Cerebellar cortex (tissue), 1 donor: ENCODE results near the gene FTH1.
A peak's percentile ranks its signal among the peaks of the same experiment; 100 is the strongest.
"Not testable (repeated sequence)": the region's sequence is repeated elsewhere in the genome, so short reads cannot be mapped to it uniquely, and the experiment has no call there.

ENCODE experiments used
- DNase-seq: peaks from one replicate; pipeline ENCODE4 v3.0.0-alpha.2; 2015; ENCODE audit warnings: low spot score

FTH1 gene

DNA sequence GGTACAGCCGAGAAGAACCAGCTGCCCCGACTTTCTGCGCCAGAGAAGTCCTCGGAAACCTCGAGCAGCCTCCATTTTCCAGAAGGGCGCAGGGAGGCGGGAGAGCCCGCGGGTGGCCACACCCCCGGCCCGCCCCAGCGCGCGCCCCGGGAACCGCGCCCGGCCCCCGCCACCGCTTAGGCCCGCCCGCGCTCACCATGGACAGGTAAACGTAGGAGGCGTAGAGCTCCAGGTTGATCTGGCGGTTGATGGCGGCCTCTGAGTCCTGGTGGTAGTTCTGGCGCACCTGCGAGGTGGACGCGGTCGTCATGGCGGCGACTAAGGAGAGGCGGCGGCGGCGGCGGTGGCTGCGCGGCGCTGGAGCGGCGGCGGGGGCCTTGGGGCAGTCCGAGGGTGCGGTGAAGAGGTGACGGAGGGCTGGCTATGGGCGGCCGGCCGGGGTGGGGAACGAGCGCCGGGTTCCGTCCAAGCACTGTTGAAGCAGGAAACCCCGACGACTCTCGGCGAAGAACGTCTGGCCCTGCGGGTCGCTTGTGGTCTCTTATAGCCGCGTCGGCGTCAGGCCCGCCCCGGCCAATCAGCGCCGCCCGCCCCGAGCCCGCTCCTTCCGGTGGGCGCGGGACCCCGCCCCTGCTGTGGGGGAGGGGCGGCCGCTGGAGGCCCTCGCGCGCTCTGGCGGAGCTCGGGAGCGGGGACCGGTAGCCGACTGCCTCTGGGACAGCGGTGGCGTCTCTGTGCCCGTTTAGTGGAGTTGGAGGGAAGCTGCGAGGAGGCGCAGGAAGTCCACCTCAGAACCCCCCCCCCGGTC, at the start of gene FTH1:
FTH1 (minus strand) TSS at position 519 of the 808 bp plus-strand sequence; CDS start at position 310, 209 bp downstream.
- peak; percentile 85 for DNase-seq

DNA sequence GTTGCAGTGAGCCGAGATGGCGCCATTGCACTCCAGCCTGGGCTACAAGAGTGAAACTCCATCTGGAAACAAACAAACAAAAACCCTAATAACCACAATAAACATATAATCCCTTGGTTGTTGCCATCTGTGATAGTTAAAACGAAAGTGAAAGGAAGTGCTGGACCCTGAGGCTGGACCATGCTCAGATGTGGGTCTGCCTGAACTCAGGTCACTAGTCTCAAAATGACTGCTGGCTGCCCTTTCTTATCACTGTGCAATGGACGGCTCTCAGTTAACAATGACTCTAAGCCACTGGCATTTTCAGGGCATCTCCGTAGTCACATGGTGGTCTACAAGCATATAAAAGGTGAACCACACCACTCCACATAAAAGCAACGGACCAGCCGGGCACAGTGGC, 48.2 kb upstream of the FTH1 start:
- no peak for DNase-seq

DNA sequence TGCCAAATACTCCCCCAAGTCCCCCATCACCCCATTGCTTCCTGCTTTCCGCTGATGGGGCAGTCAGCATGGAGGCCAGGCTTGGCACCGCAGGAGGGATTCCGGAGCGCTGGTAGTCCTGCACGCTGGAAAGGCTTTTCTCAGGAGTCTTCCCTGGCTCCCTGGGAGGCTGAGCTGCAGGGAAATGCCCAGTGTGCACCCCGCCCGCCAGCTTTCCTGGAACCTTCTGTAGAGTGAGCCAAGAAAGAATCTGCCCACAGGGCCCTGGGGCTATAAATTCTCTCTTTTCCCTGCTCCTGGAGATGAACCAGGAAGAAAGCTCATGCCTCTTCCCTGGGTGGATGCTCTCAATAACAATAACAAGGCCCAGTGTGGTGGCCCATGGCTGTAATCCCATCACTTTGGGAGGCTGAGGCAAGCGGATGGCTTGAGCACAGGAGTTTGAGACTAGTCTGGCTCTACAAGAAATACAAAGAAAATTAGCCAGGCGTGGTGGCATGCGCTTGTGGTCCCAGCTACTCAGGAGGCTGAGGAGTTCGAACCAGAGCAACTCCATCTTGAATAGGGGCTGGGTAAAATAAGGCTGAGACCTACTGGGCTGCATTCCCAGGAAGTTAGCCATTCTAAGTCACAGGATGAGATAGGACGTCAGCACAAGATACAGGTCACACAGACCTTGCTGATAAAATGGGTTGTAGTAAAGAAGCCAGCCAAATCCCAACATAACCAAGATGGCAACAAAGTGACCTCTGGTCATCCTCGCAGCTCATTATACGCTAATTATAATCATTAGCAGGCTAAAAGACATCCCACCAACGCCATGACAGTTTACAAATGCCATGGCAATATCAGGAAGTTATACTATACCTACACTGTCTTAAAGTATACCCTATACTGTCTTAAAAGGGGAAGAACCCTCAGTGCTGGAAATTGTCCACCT, 46.4 kb upstream of the FTH1 start:
- no peak for DNase-seq

DNA sequence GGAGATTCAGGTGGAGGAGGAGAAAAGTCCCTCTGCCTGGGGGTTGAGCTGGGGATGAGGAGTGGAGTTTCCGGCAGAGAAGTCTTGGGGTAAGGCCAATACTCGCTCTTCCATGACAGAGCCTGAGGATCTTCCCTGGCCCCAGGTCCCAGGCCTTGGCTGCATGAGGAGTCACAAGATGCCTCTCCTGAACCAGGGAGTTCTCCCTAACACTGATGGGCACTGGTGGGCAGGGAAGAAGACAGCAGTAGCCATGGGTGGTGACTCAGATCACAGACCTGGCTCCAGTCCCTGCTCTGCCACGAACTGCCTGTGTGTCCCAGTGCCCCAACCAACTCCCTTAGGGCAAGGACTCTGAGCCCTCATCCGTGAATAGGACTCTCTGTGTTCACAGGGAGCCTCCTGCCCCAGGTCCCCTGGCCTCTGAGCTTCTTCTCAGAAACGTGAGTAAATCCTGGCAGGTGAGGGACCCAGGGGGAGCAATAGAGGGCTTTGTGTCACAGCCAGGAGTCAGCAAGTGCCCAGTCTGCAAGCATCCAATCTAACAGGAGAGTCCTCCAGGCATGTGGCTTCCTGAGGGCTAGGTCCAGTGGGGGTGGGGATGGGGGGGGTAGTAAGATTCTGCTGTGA, 45.5 kb upstream of the FTH1 start:
- DNase-seq = no peak

DNA sequence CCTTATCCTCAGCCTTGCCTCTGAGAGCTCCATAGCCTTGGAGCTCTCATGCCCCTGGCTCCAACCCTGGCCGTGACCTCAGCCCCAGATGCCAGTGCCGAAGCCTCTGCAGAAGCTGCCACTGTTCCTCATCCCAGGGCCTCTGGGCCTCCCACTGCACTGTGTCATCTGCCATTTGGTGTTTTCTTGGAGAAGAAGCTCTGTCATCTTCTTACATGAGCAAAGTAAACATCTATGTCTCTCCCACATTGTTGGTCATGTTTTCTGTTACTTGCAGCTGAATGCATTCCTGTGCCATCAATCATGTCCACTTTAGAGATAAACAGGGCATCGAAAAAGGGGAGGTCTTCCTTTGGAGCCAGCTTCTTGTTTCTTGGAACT, 45.0 kb upstream of the FTH1 start:
- no peak for DNase-seq

DNA sequence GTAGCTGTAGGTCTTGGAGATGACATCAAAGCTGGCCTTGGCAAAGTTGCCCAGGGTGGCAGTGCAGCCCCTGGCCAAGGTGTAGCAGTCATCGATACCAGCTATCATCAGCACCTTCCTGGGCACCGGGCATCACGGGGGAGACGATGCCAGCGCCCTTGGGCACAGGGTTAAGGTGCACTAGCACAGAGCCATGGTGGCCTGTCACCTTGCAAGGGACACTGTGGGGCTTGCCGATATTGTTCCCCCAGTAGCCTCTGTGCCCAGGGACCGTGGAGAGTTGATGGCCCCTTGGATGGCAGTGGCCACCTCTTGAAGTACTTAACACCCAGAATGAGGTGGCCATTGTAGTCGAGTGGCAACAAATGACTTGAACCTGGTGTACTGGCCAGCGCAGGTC, 44.4 kb upstream of the FTH1 start:
- DNase-seq = no peak

DNA sequence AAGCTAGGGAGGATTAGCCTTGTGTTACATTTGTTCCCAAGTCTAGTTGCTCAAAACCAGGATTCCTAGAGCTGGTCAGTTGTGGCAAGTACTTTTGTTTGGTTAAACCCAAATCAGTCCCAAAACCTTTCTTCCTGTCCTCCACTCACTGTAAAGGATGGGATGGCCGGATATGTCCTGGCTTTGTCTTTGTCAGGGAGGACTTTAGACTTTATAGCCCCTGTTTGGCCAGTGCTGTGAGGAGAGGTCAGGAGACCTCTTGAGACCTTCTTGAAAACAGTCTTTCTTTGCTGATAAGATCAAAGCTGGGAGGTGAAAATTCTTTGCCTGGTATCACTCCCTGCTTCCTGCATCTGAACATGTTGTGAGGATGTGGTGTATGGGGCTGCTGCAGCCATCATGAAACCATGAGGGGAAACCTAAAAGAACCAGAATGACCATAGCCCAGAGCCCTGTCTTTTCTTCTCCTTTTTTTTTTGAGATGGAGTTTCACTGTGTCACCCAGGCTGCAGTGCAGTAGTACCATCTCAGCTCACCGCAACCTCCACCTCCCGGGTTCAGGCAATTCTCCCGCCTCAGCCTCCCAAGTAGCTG, 43.6 kb upstream of the FTH1 start:
- no peak for DNase-seq

DNA sequence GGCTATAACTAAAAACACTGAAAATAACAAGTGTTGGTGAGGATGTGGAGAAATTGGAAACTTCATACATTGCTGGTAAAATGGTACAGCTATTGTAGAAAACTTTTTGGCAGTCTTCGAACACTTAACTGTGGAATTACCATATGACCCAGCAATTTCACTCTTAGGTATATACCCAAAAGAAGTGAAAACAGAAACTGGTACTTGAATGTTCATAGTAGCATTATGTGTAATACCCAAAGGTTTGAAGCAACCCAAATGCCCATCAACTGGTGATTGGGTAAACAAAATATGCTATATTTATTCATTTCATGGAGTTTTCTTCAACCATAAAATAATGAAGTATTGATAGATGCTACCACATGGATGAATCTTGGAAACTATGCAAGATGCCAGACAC, 40.8 kb upstream of the FTH1 start:
- DNase-seq = no peak

DNA sequence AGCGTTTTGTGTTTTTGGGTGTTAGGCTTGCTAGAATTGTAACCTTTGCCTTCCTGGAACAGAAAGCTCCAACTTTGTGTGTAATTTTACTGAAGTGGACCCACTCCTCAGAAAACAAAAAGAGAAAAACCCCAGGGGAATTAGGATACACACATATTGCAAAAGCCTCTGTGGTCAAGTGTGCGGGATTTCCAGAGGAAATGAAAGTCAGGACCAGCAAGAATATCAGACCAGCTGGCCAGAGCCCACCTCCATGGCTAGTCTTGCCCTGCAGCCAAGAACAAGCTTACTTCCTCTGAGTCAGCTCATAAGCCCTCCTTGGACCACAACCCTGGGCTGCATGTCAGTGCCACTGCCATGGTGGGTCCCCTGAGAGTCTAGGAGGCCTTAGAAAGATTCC, 37.0 kb upstream of the FTH1 start:
- DNase-seq = no peak

DNA sequence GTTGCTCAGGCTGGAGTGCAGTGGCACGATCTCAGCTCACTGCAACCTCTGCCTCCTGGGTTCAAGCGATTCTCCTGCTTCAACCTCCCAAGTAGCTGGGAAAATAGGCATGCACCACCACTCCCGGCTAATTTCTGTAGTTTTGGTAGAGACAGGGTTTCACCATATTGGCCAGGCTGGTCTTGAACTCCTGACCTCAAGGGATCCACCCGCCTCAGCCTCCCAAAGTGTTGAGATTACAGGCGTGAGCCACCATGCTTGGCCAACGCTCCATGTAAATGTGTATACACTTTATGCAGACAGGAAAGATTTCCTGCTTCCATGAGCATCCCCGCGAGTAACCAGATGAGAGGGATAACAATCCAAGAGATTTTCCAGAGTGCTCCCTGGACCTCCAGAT, 34.8 kb upstream of the FTH1 start:
- DNase-seq = not testable (repeated sequence)

DNA sequence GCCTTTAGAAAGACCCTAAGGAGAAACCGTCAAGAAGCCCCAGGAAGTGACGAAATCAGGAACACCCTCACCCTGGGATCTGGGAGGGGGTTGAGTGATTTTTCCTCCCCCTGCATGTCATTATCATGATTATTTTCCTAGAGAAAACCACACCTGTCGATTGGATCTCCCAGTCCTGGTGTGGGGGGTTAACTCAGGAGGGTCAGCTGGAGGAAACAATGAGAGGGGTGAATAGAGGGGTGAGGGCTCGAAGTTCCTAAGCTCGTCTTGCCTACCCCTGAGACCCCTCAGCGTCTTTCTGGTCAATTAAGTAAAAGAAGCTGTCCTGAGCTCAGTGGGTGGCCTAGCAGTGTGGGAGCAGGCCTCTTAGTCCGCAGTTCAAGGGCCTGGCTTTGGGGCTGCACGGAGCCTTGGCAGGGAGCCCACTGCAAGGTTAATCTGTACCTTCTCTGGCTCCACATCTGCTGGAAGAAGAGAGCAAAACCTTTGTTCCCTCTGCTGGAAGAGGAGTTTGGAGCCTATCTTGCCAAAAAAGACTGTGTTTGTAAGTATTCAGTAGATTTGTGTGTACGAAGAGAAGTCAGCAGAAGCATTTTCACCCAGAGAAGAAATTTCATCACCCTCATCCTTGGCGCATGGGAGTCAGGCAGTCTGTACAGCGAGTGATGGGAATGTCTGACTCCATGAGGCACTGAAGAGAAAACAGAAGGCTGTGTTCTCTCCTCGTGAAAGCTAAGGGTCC, 34.2 kb upstream of the FTH1 start:
- no peak for DNase-seq

DNA sequence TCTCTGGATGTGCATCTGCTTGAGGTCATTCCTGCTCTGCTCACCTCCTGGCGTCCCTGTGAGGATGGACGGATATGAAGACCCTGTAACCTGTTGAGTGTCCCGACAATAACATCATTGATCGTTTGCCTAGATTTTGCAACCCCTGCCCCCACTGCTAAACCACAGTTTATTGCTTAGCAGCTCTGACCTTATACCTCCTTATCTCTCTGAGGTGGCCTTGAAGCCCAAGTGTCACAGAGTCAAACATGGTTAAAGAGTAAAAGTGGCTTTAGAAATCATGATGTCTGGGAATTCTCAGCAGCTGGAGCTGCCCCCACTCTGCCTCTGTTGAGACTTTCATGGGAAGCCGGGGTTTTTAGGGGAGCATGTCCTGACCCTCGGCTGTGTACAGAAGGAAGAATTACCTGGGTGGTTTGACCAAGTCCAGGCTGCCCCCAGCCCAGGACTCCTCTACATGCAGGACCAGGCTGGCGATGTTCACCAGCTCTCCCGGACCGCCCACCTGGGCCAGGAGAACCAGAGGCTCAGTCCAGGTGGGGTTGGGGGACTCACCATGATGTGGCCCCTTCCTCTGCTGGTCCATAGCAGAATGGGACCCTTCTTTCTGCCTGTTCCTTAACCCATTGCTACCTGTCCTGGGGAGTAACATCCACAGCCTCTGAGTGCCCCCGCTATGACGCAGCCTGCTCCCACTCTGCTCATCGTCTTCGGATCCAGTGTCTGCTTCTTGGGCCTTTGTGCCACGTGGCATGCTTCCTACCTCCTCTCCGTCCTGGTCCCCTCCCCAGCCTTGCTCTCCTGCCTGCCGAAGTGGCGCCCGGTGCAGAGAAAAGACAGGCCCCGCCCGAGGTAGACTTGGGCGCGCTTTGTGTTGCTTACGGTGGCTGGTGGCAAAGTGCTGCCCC, 33.4 kb upstream of the FTH1 start:
- no peak for DNase-seq

DNA sequence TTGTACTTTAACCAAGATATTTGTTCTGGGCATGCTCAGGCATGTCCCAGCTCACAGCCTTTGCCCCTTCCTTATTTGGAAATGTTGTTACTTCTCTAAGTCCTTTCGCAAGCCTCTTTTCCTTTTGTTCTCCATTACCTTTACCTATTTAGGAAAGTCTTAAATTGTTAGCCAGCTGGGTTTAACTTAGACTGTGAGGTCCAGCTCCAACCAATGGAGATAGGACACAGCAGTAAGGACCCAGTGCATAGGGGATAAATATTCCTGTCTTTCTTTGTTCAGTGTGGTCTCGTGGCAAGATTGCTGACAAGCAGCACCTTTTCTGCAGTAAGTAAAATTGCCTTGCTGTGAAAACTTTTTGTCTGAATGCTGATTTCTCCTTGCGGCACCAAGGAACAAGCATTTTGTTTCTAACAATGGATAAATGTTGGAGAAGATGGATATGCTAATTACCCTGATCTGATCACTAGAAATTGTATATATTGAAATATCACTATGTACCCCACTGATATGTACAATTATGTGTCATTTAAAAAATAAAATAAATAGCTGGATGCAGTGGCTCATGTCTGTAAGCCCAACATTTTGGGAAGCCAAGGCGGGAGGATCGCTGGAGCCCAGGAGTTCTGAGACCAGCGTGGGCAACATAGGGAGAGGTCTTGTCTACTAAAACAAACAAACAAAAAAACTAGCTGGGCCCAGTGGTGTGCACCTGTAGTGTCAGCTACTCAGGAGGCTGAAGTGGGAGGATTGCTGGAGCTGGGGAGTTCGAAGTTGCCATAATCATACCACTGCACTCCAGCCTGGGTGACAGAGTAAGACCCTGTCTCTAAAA, 31.9 kb upstream of the FTH1 start:
- DNase-seq = no peak

DNA sequence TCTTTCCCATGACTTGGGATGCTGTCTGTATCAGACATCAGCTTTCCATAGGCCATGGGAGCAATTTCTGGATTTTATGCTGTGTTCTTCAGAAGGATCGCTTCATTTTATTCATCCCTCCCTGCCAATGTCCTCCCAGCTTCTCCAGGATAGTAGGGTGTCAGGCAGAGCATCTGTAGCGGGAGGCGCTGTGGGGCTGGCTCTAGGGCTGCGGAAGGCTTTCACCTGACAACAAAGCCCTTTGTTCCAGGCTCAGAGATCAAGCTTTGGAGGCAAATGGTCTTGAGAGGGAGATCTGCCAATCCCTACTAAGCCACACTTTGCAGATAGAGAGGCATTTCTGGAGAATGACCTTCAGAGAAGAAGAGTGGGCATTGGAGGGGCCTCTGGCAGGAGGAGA, 29.5 kb upstream of the FTH1 start:
- DNase-seq = no peak

DNA sequence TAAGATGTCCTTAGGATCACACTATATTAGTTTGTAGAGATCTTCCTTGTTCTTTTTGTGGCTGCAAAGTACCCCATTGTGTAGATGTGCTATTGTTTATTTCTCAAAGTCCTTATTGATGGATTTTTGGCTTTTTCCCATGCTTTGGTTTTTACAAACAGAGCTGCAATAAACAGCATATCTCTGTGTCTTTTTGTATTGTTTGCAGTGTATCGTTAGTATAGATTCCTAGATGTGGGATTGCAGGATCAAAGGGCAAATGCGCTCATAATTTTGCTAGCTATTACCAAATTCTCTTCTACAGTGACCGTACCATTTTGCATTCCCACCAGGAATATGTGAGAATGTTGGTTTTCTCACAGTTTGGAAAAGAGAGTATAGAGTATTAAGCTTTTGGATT, 27.5 kb upstream of the FTH1 start:
- no peak for DNase-seq

DNA sequence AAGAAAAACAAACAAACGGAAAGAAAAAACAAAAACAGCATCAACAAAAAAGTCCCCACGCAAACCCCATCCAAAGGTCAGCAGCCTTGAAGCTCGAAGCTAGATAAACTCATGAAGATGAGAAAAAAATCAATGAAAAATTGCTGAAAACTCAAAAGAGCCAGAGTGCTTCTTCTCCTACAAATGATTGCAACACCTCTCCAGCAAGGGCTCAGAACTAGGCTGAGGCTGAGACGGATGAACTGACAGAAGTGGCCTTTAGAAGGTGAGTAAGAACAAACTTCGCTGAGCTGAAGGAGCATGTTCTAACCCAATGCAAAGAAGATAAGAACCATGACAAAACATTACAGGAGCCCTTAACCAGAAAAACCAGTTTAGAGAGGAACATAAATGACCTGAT, 18.4 kb upstream of the FTH1 start:
- DNase-seq = no peak

DNA sequence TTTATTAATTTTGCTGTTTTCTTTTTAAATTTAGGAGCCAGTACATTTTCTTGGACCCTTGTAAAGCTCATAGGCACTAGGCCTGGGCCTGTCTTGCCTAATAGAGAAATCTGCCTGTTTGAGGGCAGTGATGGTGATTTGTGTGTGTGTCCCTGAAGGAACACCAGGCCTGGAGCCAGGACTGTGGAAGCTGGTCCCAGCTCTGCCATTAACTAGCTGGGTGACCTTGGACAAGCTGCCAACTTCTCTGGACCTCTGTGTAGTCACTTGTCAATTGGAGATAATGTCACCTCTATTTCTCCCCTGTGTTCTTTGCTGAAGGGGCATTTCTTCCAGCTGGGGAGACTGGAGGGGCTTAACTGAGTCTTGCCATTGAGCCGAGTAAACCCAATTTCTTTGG, 16.0 kb upstream of the FTH1 start:
- no peak for DNase-seq

DNA sequence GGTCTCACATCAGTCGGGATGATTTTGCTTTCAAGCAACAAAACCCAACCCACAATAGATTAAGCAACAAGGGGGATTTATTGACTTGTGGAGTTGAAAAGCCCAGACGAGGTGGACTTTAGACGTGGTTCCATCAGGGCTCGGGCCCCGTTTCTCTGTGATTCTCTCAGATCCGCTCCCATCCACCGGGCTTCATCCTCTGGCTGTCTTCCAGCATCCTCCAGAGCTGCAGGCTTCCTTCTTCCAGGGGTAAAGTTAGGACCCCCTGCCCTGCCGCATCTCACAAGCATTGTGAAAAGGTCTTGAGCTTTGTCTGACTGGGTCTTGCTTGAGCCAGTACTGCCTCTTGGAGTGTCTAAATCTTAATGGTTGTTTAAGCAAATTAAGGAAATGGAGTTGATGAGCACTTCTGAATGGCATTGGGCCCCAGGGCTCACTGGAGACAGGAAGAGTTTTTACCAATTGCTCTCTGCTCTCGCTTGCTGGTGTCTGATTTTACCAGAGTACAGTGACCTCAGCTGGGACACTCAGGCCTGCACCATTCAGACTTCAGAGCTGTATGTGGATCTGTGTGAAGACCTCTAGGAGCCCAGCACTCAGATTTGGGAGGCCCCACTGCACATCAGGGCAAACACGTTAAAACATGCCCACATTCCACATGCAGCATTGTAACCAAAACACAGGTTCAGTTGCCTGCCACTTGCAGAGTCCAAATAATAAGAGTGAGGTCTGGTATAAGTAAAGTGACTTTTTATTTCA, 13.5 kb upstream of the FTH1 start:
- no peak for DNase-seq
